GM18907 (cell line): ENCODE measurements around the gene CLEC10A.
"Not testable (repeated sequence)": the region's sequence is repeated elsewhere in the genome, so short reads cannot be mapped to it uniquely, and the experiment has no call there.

Experiments used
- ATAC-seq: cut with Tn5 transposase; IDR thresholded peaks from one replicate; pipeline ENCODE4 v1.9.1; 2021; ENCODE audit warnings: mild to moderate bottlenecking, moderate library complexity; ENCODE audit not compliant: unreplicated experiment

CLEC10A gene

GRCh38 chr17:7108981-7109380 is 28.9 kb upstream of the CLEC10A start:
- ATAC-seq: no peak

- ATAC-seq: no peak
Measured at GRCh38 chr17:7108560-7108925, 28.5 kb upstream of the CLEC10A start.

- no peak for ATAC-seq
Measured at GRCh38 chr17:7107795-7108559, 27.9 kb upstream of the CLEC10A start.

- ATAC-seq: no peak
Measured at GRCh38 chr17:7107012-7107754, 27.1 kb upstream of the CLEC10A start.

DNA sequence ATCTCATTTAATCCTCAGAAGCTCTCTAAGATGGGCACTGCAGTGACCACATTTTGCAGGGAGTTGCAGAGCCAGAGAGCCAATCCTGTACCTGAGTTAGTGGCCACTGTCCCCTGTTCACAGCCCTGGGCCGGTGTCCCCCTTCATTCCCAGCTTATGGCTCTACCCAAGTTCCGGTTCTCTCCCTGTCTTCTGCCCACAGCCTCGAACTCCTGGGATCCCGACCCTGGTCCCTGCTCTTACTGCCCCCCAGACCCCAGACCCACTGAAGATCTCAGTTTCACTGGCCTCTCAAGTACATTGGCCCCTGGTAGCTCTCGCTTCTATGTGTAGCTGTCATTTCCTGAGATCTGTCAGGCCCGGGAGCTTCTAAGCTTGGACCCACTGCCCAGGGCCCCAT is 22.4 kb upstream of the CLEC10A start:
- ATAC-seq: no peak

DNA sequence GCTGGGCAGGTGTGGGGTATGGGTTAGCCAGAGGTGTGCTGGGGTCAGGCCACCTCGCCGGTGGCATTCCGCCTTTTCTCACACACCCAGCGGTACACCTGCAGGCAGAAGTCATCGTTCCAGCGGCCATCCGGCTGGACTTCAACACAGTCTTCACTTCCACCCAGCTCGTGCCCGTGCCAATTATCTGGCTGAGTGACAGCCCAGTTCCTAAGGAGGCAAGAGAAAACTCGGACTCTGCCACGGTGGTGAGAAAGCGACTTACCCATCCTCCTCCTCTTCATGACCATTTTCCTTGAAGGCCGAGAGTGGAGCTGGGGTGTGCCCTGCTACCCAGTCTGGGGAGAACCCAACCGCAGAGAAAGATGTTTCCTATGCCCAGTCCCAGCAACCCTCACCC is 21.5 kb upstream of the CLEC10A start:
- no peak for ATAC-seq

- not testable (repeated sequence) for ATAC-seq
Measured at GRCh38 chr17:7100641-7101379, 20.8 kb upstream of the CLEC10A start.

- ATAC-seq: no peak
Measured at GRCh38 chr17:7098802-7099459, 18.9 kb upstream of the CLEC10A start.

DNA sequence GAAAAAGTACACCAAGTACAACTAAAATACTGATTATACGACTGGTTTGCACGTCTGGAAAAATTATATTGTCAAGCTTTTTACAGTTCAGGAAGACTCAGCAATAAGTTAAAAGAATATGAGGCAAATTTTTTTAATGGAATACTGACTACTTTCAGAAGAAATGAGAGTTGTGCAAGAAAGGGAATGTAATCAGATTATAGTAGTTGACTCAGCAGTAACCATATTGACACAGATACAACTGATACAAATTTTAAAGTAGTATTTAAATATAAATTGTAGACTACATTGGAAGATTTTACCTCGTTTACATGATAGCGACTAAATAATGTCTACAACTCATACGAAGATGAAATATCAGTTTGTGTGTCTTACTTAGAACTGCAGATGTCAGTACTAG is 17.9 kb upstream of the CLEC10A start:
- ATAC-seq: no peak

- ATAC-seq: no peak
Measured at GRCh38 chr17:7095625-7096024, 15.6 kb upstream of the CLEC10A start.

GRCh38 chr17:7094652-7095019 is 14.6 kb upstream of the CLEC10A start:
- no peak for ATAC-seq

GRCh38 chr17:7091311-7092005 is 11.4 kb upstream of the CLEC10A start:
- ATAC-seq: not testable (repeated sequence)

DNA sequence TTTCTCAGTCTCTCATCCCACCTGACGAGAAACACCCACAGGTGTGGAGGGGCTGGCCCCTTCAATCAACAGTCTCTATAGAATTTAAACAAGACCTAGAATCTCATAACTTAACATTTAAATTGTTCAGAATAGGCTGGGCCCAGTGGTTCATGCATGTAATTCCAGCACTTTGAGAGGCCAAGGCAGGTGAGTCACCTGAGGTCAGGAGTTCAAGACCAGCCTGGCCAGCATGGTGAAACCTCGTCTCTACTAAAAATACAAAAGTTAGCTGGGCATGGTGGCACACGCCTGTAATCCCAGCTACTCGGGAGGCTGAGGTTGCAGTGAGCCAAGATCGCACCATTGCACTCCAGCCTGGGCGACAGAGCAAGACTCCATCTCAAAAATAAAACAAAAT is 9.5 kb upstream of the CLEC10A start:
- ATAC-seq: not testable (repeated sequence)

DNA sequence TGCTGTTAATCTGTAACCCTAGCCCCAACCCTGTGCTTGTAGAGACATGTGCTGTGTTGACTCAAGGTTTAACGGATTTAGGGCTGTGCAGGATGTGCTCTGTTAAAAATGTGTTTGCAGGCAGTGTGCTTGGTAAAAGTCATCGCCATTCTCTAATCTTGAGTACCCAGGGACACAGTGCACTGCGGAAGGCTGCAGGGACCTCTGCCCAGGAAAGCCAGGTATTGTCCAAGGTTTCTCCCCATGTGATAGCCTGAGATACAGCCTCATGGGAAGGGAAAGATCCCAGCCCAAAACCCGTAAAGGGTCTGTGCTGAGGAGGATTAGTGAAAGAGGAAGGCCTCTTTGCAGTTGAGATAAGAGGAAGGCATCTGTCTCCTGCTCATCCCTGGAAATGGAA is 8.4 kb upstream of the CLEC10A start:
- ATAC-seq: not testable (repeated sequence)

- ATAC-seq: no peak
Measured at GRCh38 chr17:7084088-7084487, 4.0 kb upstream of the CLEC10A start.

DNA sequence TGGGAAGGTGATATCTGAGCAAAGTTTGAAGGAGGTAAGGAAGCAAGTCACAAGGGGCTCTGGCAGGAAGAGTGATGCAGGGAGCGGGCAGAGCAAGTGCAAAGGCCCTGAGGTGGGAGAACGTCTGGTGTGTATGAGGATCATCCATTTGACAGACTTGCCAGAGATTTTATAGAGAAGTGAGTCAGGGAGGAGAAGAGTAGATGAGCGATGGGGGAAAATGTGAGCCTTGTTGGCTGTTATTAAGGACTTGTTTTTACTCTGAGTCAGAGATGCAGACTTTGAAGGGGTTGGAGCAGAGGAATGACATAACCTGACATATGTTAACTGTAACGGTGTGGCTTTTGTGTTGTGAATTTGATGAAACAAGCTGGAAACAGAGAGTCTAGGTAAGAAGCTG is 3.5 kb upstream of the CLEC10A start:
- no peak for ATAC-seq

DNA sequence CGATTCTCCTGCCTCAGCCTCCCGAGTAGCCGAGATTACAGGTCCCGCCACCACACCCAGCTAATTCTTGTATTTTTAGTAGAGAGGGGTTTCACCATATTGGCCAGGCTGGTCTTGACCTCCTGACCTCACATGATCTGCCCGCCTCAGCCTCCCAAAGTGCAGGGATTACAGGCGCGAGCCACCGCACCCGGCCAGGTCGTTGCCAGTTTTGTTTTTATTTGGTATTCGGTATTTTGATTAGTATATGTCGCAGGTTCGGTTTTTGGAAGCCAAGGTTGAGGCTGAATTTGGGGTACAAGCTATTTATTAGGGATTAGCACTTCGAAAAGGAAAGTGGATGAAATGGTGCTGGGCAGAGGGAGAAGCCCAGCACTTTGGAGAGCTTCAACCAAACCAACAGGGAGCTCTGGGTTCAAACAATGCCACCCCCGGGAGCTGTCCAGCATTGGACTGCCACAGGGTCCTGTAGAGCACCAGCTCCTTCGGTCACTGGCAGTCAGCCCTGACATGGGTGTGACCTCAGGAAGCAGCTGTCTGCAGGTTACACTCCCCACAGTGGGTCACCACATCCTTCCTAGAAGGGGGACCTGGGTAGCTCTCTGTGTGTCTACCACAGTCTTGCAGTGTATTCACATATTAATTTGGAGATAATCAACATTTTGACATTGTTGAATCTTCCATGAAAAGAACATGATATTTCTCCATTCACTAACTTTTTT is 1.5 kb upstream of the CLEC10A start:
- ATAC-seq: no peak

GRCh38 chr17:7080456-7081041 is 498 bp upstream of the CLEC10A start:
- ATAC-seq: no peak

DNA sequence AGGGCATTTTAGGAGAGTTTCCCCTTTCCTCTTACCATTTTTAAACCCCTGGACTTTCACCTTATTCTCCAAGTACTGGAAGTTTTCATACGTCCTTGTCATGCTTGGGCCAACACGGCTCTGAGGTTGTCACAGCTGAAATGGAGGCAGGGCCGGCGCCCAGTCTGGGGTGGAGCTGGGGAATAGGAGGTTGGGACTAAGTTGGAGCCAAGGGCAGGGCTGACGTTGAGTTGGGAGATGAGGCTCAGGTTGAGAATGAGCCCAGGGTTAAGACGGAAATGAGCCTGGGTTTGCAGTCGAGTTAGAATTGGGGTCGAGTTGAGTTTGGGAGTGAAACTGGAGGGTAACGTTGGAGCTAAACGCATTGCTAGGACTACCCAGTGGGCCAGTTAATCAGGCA is 1.3 kb downstream of the CLEC10A start:
- no peak for ATAC-seq
